Measurements from ENCODE around the gene LIG1.

Gene LIG1

GRCh38 chr19:48192750-48193149, 22.6 kb upstream of the LIG1 start:
- TF ChIP-seq CTCF (conservative IDR thresholded peaks at IDR 0.05; ENCODE audit: low read depth, low read length), result no peak
- Histone ChIP-seq H3K79me2 (ENCODE audit: insufficient read depth, low read depth) (no peaks in the 10 kb centered on the region), H3K4me1 (ENCODE audit: low read depth, poor library complexity, severe bottlenecking) (no peaks in the 10 kb centered on the region), H3K9ac (no peak overlapping the region), H4K20me1 (ENCODE audit: insufficient read depth) (no peaks in the 10 kb centered on the region), H3K27me3 (ENCODE audit: insufficient read depth, low read depth) (no peaks in the 10 kb centered on the region), H3K27ac (no peak overlapping the region), H3K4me2 (no peak overlapping the region), H3K4me3 (IDR thresholded peaks at IDR 0.05; ENCODE audit: insufficient read depth, low read depth, low read length) (no peak overlapping the region), H2AFZ (ENCODE audit: low read depth) (no peak overlapping the region), H3K36me3 (ENCODE audit: insufficient read depth) (no peaks in the 10 kb centered on the region)

DNA sequence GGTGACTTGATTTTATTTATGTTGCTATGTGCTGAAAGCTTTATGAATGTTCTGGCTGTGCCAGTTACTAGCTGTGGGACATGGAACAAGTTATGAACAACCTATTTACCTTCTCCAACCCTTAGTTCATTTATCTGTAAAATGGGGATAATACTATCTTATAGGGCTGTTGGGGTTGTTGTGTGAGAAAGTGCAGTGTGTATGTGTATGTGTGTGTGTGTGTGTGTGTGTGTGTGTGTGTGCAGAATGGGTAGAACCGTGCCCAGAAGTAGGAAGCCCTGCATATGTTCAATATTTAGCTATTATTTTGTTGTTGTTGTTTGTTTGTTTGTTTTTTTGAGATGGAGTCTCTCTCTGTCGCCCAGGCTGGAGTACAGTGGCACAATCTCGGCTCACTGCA, 20.7 kb upstream of the LIG1 start:
- Histone ChIP-seq H4K20me1 (ENCODE audit: insufficient read depth) (no peaks in the 10 kb centered on the region), H2AFZ (ENCODE audit: low read depth) (no peak overlapping the region), H3K27me3 (ENCODE audit: insufficient read depth, low read depth) (no peaks in the 10 kb centered on the region), H3K79me2 (ENCODE audit: insufficient read depth, low read depth) (no peaks in the 10 kb centered on the region), H3K27ac (no peak overlapping the region), H3K9ac (no peak overlapping the region), H3K4me1 (ENCODE audit: low read depth, poor library complexity, severe bottlenecking) (no peaks in the 10 kb centered on the region), H3K4me2 (no peak overlapping the region), H3K4me3 (IDR thresholded peaks at IDR 0.05; ENCODE audit: insufficient read depth, low read depth, low read length) (no peak overlapping the region), H3K36me3 (ENCODE audit: insufficient read depth) (no peaks in the 10 kb centered on the region)
- TF ChIP-seq CTCF (conservative IDR thresholded peaks at IDR 0.05; ENCODE audit: low read depth, low read length), result no peak

DNA sequence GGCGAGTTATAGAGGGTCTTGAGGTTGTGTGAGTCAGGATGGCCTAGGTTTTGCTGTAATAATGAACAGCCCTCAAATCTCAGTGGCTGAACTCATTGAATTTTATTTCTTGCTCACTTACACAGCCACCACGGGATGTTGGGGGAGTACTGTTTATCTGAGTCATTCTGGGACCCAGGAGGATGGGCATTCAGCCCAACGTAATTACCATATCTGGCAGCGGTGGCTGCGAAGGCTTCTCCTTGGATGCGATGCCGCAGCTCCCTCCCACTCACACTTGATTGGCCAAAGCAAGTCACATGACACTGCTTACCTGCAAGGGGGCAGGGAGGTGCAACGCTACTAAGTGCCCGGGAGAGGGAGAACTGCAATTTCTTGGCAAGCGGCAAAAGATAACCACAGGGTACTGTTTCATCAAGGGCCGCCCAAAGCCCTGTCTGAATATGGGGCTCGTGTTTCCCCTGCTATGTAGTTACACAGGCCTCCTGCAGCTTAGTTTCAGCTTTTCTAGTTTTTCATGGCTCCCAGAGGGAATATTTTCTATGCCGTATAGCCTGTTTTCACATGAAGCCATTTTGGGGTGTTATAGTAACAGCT, 20.2 kb upstream of the LIG1 start:
- H2AFZ ChIP-seq (ENCODE audit: low read depth), result no peak overlapping the region

DNA sequence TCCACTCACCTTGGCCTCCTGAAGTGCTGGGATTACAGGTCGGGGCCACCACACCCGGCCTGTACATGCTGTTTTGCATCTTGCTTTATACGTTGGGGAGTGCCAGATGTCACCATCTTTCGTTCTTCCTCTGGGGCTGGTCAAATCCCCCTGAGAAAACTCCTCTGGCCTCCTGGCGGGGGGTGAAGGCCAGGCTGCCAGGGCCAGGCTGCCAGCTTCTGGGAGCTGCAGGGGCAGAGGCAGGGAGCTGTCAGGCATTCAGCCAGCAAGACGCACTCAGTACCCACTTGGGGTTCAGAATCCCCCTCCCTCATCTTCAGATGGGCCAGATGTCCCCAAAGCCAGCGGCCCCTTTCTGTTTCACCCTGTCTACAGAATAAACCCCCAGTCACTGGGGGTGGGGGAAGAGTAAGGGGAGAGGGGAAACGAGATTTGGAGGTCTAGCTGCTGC, 16.4 kb upstream of the LIG1 start:
- H3K79me2 ChIP-seq (ENCODE audit: insufficient read depth, low read depth), result no peaks in the 10 kb centered on the region
- H2AFZ ChIP-seq (ENCODE audit: low read depth), result no peak overlapping the region
- H3K27me3 ChIP-seq (ENCODE audit: insufficient read depth, low read depth), result no peaks in the 10 kb centered on the region
- no peaks in the 10 kb centered on the region for H3K4me1 ChIP-seq (ENCODE audit: low read depth, poor library complexity, severe bottlenecking)
- H3K4me2 ChIP-seq, result no peak overlapping the region
- no peak for TF ChIP-seq CTCF (conservative IDR thresholded peaks at IDR 0.05; ENCODE audit: low read depth, low read length)
- H3K4me3 ChIP-seq (IDR thresholded peaks at IDR 0.05; ENCODE audit: insufficient read depth, low read depth, low read length), result no peak overlapping the region
- no peaks in the 10 kb centered on the region for H3K36me3 ChIP-seq (ENCODE audit: insufficient read depth)
- no peak overlapping the region for H3K9ac ChIP-seq
- no peak overlapping the region for H3K27ac ChIP-seq
- H4K20me1 ChIP-seq (ENCODE audit: insufficient read depth), result no peaks in the 10 kb centered on the region

More for the DNA sequence above, 20.2 kb upstream of the LIG1 start:
- H3K79me2 ChIP-seq (ENCODE audit: insufficient read depth, low read depth), result no peaks in the 10 kb centered on the region
- no peak overlapping the region for H3K4me2 ChIP-seq
- H3K36me3 ChIP-seq (ENCODE audit: insufficient read depth), result no peaks in the 10 kb centered on the region
- no peaks in the 10 kb centered on the region for H4K20me1 ChIP-seq (ENCODE audit: insufficient read depth)
- H3K4me1 ChIP-seq (ENCODE audit: low read depth, poor library complexity, severe bottlenecking), result no peaks in the 10 kb centered on the region
- H3K27me3 ChIP-seq (ENCODE audit: insufficient read depth, low read depth), result no peaks in the 10 kb centered on the region
- H3K4me3 ChIP-seq (IDR thresholded peaks at IDR 0.05; ENCODE audit: insufficient read depth, low read depth, low read length), result no peak overlapping the region
- no peak for TF ChIP-seq CTCF (conservative IDR thresholded peaks at IDR 0.05; ENCODE audit: low read depth, low read length)
- no peak overlapping the region for H3K27ac ChIP-seq
- H3K9ac ChIP-seq, result no peak overlapping the region
